ENCODE data around the gene CPEB1. TPM values are rescaled to one million over a fixed set of nuclear protein-coding genes. Genes with fewer than 3 reads are reported as not detected.
A peak's percentile ranks its signal among the peaks of the same experiment; 100 is the strongest.

The CPEB1 gene
- total RNA-seq, 2 donors from 2014 or later = 1.5 to 3.3 TPM

DNA sequence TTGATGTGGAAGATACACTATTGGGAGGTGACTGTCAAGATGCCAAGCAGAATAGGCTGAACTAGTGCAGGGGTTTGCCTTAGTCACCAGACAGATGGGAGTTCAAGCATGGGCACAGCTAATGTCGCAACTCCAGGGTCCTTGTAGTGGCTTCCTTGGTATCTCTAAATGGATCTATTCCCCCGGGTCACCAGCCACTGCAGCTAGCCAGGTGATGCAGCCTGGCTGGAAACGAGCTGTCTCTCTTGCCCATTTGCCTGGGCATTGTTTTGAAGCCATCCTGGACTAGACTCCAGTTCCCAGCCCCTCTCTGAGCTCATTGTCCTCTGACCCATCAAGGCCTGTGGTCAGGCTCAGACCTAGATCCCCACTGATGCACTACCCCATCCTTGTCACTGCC lies 8.4 kb upstream of the CPEB1 start:
- Histone ChIP-seq H3K27ac (no peak overlapping the region), H3K36me3 (no peaks in the 10 kb centered on the region), H3K9me3 (no peaks in the 10 kb centered on the region), H3K27me3 (no peaks in the 10 kb centered on the region), H3K4me1 (no peaks in the 10 kb centered on the region), H3K4me3 (no peak overlapping the region)
- no peak for DNase-seq (ENCODE audit: low spot score)
- TF ChIP-seq, protein P1, sequence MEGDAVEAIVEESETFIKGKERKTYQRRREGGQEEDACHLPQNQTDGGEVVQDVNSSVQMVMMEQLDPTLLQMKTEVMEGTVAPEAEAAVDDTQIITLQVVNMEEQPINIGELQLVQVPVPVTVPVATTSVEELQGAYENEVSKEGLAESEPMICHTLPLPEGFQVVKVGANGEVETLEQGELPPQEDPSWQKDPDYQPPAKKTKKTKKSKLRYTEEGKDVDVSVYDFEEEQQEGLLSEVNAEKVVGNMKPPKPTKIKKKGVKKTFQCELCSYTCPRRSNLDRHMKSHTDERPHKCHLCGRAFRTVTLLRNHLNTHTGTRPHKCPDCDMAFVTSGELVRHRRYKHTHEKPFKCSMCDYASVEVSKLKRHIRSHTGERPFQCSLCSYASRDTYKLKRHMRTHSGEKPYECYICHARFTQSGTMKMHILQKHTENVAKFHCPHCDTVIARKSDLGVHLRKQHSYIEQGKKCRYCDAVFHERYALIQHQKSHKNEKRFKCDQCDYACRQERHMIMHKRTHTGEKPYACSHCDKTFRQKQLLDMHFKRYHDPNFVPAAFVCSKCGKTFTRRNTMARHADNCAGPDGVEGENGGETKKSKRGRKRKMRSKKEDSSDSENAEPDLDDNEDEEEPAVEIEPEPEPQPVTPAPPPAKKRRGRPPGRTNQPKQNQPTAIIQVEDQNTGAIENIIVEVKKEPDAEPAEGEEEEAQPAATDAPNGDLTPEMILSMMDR (IDR thresholded peaks at IDR 0.05) = no peak

DNA sequence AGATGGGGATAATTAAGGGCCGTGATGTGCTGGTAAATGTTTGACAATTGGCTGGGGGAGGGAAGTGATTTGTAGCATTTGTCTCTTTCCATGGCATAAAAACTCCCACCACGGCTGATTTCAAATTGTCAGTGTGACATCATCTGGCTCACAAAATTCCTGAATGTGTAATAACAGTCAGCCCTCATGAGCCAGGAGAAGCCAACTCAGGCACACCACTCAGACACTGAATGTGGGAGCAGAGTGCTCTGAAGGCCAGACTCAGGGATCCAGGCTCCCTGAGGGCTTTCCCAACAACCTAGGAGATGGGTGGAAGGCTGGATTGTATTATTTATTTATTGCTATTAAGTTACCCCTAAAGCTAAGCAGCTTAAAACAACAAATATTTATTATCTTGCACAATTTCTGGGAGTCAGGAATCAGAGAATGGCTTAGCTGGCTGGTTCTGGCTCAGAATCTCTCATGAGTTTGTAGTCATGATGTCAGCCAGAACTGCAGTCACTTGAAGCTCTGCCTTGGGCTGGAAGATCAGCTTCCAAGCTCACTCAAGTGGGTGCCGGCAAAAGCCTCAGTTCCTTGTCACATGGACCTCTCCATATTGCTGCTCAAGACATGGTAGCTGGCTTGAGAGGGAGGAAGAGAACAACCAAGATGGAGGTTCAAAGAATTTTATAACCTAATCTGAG lies 6.5 kb upstream of the CPEB1 start:
- H3K4me3 ChIP-seq = no peak overlapping the region
- no peaks in the 10 kb centered on the region for H3K9me3 ChIP-seq
- H3K27me3 ChIP-seq = no peaks in the 10 kb centered on the region
- no peak overlapping the region for H3K27ac ChIP-seq
- no peaks in the 10 kb centered on the region for H3K4me1 ChIP-seq
- no peaks in the 10 kb centered on the region for H3K36me3 ChIP-seq
- TF ChIP-seq, protein P1 (IDR thresholded peaks at IDR 0.05) = no peak
- peak; percentile 21 for DNase-seq (ENCODE audit: low spot score)

DNA sequence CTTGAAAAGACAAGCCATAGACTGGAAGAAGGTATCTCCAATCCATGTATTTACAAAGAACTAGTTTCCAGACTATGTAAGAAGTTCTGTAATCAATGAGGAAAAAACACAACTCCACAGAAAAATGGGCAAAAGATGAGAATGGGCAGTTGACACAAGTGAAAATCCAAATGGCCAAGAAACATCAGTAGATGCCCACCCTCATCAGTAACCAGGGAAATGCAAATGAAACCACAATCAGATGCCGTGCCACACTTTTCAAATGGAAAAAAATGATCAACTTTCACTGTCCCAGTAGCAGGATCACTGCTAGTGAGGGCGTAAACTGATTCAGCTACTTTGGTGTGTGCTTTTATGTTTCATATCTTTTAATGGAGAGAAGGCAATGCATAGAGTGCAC lies 4.5 kb upstream of the CPEB1 start:
- Histone ChIP-seq H3K36me3 (no peaks in the 10 kb centered on the region), H3K9me3 (no peaks in the 10 kb centered on the region), H3K27ac (no peak overlapping the region), H3K27me3 (peaks cover 3 to 6% of the 10 kb centered on the region in 2 donors), H3K4me3 (no peak overlapping the region), H3K4me1 (peaks cover 0 to 16% of the 10 kb centered on the region in 2 donors)
- TF ChIP-seq, protein P1 (IDR thresholded peaks at IDR 0.05) = no peak
- no peak for DNase-seq (ENCODE audit: low spot score)

DNA sequence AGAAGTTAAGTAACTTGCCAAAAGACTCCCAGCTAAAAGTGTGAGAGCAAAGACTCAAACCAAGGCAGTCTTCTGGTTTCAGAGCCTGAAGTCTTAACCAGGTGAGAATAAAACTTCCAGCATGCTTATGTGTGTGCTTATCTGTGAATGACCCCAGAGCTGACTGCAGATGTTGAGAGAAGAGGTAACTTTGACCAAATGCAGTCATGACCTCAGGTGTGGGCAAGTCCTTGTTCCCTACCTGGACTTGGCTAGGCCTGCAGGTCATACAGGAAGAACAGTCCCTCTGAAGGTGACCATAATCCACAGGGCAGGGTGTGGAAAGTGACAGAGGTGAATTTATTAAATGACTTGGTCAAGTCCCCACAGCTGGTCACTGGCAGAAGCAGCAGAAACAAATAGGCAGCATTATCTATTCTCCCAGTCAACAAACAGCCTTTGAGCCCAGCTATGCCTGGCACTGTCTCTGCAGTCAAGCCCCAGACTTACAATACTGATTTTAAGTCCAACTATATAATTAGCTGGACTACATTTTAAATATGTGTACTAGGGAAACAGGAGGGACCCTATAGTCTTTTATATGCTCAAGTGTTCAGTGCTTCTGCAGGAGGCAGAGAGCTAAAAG lies 3.0 kb upstream of the CPEB1 start:
- TF ChIP-seq, protein P1 (IDR thresholded peaks at IDR 0.05) = no peak
- Histone ChIP-seq H3K27ac (no peak overlapping the region), H3K9me3 (no peaks in the 10 kb centered on the region), H3K4me1 (peaks cover 0 to 23% of the 10 kb centered on the region in 2 donors), H3K36me3 (no peaks in the 10 kb centered on the region), H3K4me3 (no peak overlapping the region), H3K27me3 (peaks cover 6 to 8% of the 10 kb centered on the region in 2 donors)
- DNase-seq (ENCODE audit: low spot score) = no peak

DNA sequence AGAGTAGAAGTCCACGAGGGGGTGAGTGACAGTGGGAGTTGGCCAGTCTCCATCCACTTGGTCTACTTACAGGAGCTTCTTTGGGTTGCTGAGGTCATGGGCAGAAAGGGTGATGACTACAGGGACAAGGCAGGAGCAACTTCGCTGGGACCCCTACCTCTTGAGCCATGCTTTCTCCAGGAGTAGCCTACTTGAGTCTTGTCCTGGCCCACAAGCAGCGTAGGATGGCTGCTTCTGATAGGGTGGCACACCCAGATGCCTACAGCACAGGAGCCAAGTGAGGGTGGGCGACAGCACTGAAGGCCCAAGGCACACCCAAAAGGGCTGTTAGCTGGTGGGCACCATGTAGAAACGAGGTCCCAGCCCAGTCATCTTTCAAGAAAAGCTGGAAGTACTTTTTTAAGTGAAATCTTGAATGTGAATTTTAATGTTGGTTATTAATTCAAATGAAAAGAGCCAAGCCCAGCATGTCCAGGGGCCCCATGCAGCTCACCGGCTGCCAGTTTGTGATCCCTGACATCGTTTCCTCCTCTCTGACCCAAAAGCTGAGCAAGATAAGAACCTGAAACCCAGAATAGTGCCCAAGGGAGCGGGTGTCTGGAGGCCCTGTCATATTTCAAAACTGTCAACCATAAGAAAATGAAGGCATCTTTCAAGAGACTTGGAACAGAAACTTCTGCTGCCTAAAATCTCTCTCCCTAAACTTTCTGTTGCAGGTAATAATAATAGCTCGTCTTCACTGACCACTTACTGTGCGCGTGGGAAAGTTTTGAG lies 2.2 kb upstream of the CPEB1 start:
- no peaks in the 10 kb centered on the region for H3K9me3 ChIP-seq
- TF ChIP-seq, protein P1 (IDR thresholded peaks at IDR 0.05) = no peak
- no peaks in the 10 kb centered on the region for H3K36me3 ChIP-seq
- H3K4me3 ChIP-seq = no peak overlapping the region
- no peak overlapping the region for H3K27ac ChIP-seq
- DNase-seq (ENCODE audit: low spot score) = no peak
- H3K27me3 ChIP-seq = peaks cover 6 to 8% of the 10 kb centered on the region in 2 donors
- H3K4me1 ChIP-seq = peaks cover 0 to 23% of the 10 kb centered on the region in 2 donors

Data from right atrium auricular region (tissue), 2 donors.